Forelimb muscle (tissue), 1 donor: Measurements from ENCODE around the gene NDUFB10. TPM values are rescaled to one million over a fixed set of nuclear protein-coding genes. Genes with fewer than 3 reads are reported as not detected.
A peak's percentile ranks its signal among the peaks of the same experiment; 100 is the strongest.
"Not testable (repeated sequence)": the region's sequence is repeated elsewhere in the genome, so short reads cannot be mapped to it uniquely, and the experiment has no call there.

Experiments used
- DNase-seq: peaks from one replicate; pipeline ENCODE4 v3.0.0-alpha.2; 2013; ENCODE audit warnings: low read depth
- polyA plus RNA-seq: library from polyadenylated mRNA; unstranded; fragments of 120-200 nt; gene quantifications from one replicate; pipeline ENCODE4 v1.2.1, GENCODE V29; 2013; ENCODE audit not compliant: insufficient read length

Gene NDUFB10
- polyA plus RNA-seq, result 121 TPM

- DNase-seq, result peak; percentile 84
Observed at GRCh38 chr16:1959269-1960039, at the start of gene NDUFB10. NDUFB10 (plus strand) TSS chr16:1959538; CDS start chr16:1959625, 87 bp downstream.

- DNase-seq, result no peak
Observed at GRCh38 chr16:1909561-1910231, 49.6 kb upstream of the NDUFB10 start.

GRCh38 chr16:1911467-1912214 lies 47.7 kb upstream of the NDUFB10 start:
- no peak for DNase-seq

GRCh38 chr16:1912215-1912543 lies 47.2 kb upstream of the NDUFB10 start:
- no peak for DNase-seq

GRCh38 chr16:1913327-1914083 lies 45.8 kb upstream of the NDUFB10 start:
- no peak for DNase-seq

- DNase-seq, result no peak
Observed at GRCh38 chr16:1914084-1914608, 45.2 kb upstream of the NDUFB10 start.

GRCh38 chr16:1914988-1915387 lies 44.4 kb upstream of the NDUFB10 start:
- no peak for DNase-seq

GRCh38 chr16:1915732-1916639 lies 43.4 kb upstream of the NDUFB10 start:
- no peak for DNase-seq

- DNase-seq, result no peak
Observed at GRCh38 chr16:1916640-1916990, 42.7 kb upstream of the NDUFB10 start.

- no peak for DNase-seq
Observed at GRCh38 chr16:1917056-1917664, 42.2 kb upstream of the NDUFB10 start.

- no peak for DNase-seq
Observed at GRCh38 chr16:1917665-1918350, 41.5 kb upstream of the NDUFB10 start.

GRCh38 chr16:1918351-1919326 lies 40.7 kb upstream of the NDUFB10 start, which contains the start of gene HS3ST6:
HS3ST6 (minus strand) TSS chr16:1918415; CDS start chr16:1918323, 92 bp downstream.
- no peak for DNase-seq

GRCh38 chr16:1919327-1919998 lies 39.9 kb upstream of the NDUFB10 start:
- no peak for DNase-seq

- DNase-seq, result not testable (repeated sequence)
Observed at GRCh38 chr16:1920122-1920521, 39.2 kb upstream of the NDUFB10 start.

- no peak for DNase-seq
Observed at GRCh38 chr16:1920727-1921171, 38.6 kb upstream of the NDUFB10 start.

- DNase-seq, result no peak
Observed at GRCh38 chr16:1922357-1922756, 37.0 kb upstream of the NDUFB10 start.

- no peak for DNase-seq
Observed at GRCh38 chr16:1923299-1924034, 35.9 kb upstream of the NDUFB10 start.
